Stimulated activated CD8-positive, alpha-beta memory T cell treated with anti-CD3 and anti-CD28 coated beads, Interleukin-4, amount 100 ng/mL, for 24 hours (primary cell): ENCODE data around the gene SDC3.

Experiments
- DNase-seq: peaks from one replicate; pipeline ENCODE4 v3.0.0-alpha.2; 2020; ENCODE audit warnings: low read depth

Gene SDC3

DNA sequence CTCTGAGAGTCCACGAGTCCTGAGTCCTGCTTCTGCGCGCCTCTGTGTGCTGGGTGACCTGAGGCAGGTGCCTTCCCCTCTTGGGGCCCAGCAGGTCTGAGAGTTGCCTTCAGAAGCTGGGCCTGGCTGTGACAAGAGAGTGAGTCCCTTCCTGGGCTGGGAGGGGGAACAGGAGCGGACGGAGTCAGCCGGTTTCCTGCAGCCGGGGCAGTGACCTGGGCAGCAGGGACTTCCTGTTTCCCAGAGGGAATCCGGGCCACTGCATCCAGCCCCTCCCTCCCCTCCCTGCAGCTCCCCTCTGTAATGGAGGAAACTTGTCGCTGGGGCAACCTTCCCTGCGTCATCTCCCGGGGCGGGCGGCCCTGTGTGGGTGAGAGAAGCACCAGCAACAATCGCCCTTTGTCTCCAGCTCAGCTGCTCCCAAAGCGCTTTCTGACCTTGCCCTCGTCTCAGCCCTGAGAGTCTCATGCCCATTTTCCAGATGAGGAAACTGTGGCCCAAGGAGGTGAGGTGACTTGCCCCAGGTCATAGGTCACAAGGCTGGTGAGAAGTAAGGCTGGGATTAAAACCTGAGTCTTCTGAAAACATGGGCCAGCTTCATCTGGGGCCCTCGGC, 61.1 kb downstream of the SDC3 start:
- DNase-seq, result no peak

DNA sequence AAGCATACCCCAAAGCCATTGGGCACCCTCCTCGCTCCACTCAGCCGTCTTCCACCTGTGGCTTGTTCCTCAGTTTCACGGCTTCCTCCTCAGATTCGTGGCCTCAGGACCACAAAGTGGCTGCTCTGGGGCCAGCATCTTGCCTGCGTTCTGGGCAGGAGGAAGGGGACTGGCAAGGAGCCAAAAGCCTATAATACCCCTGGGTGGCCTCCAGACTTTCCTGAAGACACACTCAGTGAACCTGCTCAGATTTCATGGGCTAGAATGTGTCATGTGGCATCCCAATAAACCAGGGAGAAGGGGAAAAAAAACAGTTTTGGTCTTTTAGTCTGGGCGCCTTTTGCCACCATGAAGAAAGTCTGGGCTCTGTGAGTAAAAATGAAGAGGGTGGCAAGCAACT, 62.0 kb downstream of the SDC3 start:
- DNase-seq, result no peak

DNA sequence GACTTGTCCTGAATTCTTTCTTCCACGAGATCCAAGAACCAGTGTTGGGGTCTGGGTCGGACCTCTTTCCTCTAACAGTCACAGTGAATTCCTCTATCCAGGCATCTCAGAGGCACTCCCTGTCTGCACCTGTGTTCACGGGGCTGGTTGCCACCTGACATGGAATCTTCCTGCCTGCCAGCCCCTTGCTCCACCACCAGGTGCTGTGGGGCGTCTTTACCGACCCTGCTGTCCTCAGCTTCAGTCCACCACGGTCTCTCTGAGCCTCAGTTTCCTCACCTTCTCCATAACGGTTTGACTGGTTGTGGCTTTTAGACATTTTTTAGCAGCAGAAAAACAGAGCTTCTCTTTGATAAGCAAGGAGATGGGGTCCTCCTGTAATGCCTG, 62.7 kb downstream of the SDC3 start:
- DNase-seq, result no peak

DNA sequence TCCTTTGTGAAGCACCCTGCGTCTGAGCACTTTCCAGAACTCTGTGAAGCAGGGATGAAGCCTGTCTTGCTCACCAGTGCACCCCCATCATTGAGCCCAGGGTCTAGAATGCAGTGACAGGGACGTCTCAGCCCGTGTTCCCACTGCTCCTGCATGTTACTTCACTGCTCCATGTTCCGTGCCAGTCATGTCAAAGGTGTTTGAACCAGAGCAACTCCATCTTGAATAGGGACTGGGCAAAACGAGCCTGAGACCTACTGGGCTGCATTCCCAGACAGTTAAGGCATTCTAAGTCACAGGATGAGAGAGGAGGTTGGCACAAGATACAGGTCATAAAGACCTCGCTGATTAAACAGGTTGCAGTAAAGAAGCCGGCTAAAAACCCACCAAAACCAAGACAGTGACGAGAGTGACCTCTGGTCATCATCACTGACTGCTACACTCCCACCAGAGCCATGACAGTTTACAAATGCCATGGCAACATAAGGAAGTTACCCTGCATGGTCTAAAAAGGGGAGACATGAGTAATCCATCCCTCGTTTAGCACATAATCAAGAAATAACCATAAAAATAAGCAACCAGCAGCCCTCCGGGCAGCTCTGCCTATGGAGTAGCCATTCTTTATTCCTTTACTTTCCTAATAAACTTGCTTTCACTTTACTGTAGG, 63.2 kb downstream of the SDC3 start:
- DNase-seq, result no peak

DNA sequence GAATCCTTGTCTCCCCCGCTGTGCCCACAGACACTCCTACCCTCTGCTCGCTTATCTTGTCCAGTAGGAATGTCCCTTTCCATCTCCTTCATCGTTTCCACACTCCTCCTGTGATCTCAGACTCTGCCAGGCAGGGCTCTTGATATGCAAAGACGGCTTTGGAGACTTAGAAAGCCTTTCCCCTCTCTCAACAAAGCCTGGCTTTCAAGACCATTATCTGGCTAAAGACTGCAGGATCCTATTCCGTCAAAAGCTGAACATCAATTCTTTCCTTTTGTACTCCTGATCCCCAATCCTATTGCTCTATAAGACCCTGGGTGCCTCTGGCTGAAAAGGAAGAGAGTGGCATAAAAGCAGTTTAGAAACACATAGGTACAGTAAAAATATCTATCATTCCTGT, 63.9 kb downstream of the SDC3 start:
- DNase-seq, result no peak

DNA sequence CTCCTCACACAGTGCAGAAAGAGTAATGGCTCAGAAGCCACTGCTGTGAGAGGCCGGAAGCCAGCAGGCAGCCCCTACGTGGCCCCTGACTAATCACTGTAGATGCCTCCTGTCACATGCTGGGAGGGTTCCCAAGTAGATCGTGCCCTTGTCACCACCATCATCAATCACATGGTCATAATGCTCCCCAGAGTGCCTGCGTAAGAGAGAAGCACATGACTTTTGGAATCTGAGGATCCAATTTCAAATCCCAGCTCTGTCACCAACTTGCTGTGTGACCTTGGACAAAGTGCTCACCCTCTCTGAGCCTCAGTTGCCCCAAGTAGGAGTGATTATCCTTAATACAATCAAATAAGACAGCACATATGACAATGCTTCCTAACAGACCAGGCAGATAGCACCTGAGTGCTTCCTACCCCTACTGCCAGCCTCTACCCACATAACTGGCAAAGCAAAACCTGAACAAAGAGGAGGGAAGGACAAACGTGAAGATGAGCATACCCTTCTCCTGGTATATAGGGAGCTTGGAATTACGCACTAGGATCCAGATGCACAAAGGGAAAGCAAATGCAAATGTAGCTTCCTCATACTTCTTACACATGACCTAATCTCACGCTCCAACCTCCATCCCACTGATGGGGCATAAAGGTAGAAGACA, 65.7 kb downstream of the SDC3 start:
- DNase-seq, result no peak

DNA sequence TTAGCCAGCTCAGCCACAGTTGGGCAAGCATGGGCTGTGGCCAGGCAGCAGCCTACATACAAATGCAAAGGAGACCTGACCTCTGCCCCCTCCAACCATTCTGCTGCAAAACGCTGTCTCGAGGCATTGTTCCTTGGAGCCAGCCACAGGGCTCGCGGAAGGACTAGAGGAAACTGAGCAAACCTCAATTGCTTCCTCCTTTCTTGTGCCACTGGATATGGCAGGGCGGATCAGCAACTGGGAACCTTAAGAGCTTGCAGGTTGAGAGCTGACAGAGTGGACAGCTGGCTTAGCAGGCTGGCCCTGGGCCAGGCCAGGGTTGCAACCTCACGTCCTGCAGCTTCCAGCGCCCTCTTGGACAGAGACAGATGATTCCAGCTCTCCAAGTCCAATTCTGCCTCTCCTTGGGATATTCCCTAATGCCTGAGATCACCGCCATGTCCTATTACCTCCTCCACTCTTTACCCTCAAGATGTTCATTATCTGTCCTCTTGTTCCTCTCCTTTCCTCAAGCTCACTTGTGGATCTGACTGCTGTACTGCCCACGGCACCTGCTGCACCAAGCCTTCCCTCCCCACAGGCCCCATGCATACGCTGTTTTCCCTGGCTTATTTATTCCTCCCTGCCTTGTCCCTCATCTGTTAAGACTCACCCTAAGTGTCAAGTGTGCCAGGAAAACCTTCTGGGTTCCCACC, 67.5 kb downstream of the SDC3 start:
- no peak for DNase-seq

DNA sequence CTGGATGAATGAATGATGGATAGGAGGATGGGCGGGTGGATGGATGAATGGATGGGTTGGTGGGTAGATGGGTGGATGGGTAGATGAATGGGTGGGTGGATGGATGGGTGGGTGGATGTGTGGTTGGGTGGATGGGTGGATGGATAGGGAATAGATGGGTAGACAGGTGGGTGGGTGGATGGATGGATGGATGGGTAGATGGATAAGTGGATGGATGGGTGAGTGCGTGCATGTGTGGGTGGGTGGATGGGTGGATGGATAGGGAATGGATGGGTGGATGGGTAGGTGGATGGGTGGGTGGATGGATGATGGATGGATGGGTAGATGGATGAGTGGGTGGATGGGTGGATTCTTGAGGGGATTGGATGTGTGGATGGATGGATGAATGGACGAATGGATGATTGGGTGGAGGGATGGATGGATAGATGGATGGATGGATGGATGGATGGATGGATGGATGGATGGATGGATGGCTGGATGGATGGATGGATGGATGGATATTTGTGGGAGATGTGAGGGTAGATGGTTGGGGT, 68.7 kb downstream of the SDC3 start:
- no peak for DNase-seq

DNA sequence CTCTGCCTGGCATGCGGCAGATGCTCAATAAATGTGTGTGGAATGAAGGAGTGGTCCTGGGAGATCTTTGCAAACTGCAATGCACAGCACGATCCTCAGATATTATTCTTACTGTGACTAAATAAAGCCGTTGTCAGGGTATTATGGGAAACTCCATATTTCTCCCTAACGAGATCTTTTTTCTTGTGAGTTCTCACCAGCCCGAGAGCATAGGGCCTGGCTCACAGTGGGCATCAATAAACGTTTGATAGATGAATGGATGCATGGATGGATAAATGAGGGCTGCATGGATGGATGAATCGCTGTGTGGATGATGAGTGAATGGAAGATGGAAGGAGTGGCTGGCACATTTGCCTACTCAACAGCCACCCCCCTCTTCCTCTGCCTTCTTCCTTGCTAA, 69.6 kb downstream of the SDC3 start:
- DNase-seq, result no peak

DNA sequence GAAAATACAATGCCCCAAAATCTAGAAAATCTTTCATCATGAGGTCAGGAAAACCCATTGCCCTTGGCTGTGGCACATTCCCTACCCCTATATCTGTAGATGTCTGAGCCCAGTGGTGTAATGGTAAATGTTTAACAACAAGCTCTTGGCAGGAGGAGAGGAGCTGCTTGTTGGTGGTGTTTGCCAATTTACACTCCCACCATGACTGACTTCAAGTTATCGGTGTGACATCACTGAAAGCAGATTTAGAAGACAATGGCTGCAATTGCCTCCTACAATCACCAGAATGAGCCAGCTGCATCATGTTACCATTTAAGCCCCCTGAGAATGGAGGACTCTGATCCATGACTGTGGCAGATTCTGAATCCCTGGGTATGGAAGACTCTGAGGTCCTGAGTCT, 70.9 kb downstream of the SDC3 start:
- no peak for DNase-seq

DNA sequence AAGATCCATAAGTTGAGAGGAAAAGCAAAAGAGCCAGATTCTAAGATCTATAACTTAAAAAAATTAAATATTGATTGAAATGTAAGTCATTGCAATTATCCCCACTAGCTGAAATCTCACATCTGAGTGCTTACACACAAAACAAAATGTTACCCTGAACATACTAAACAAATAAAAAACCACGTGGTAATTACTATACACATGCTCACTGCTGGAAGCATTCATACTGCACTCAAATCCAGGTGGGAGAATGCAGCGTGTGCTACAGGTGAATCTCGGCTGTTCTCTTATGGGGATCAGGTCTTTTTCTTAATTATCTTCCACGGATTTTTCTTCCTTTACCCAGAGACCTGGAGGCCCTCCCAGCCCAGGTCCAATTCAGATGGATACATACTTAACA, 74.3 kb downstream of the SDC3 start:
- DNase-seq, result no peak

DNA sequence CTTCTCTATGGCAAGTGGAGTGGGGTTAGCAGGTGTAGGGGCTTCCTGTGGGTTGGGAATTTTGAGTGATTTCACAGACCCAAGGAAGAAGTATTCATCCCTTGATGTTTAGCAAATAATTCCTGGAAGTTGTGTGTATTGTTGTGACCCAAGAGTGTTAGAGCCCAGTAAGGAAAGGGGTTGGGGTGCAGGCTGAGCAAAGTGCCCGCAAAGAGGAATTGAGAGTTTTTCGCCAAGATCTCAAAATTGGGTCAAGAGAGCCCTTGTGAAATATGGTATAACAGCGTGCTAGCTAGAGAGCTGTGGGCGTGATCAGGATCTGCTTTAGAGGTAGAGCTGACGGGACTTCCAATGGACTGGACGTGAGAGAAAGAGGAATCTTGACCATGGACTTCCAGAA, 78.0 kb downstream of the SDC3 start:
- no peak for DNase-seq

DNA sequence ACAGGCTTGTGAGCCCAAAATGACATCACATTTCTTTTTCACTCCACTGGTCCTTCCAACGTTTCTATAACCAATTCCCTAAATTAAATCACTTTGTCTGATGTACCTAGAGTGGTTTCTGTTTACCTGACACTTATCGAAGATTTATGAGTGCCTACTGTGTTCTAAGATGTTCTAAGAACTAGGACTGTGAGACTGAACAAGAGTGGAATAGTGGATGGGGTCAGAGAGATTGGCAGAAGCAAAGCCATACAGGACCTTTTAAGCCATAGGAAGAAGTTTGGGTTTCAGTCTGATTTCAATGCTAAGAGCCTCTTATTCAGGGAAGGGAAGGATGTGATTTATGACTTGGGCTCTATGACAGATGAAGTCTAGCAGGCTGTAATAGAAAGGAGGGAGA, 78.7 kb downstream of the SDC3 start:
- DNase-seq, result no peak

DNA sequence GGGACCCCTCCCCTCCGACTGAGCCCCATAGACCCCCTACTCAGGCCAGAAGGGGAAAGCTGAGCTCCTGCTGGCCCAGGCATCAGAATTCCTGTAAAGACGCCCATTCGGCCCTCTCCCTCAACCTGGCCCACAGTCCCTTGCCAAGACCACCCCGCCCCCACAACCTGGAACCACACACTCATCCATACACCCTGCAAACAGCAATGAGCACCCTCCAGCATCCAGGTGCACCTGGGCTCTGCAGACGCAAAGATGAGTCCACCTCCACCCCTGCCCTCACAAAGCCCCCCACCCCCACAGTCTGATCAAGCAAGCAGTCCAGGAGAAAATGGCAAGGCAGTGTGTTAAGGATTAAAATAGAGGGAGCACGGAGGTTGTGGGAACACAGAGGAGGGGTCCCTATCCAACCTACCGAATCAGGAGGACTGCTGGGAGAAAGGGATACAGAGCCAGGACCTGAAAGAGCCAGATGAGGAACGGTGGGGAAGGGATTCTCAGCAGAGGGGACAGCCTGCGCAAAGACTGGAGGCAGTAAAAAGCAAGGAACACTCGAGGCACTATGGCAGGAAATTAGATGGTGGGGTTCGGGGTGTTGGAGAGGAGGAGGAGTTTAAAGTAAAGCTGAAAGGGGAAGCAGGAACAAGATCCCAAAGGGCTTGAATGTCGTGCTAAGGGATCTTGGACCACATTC, 83.7 kb downstream of the SDC3 start:
- no peak for DNase-seq

DNA sequence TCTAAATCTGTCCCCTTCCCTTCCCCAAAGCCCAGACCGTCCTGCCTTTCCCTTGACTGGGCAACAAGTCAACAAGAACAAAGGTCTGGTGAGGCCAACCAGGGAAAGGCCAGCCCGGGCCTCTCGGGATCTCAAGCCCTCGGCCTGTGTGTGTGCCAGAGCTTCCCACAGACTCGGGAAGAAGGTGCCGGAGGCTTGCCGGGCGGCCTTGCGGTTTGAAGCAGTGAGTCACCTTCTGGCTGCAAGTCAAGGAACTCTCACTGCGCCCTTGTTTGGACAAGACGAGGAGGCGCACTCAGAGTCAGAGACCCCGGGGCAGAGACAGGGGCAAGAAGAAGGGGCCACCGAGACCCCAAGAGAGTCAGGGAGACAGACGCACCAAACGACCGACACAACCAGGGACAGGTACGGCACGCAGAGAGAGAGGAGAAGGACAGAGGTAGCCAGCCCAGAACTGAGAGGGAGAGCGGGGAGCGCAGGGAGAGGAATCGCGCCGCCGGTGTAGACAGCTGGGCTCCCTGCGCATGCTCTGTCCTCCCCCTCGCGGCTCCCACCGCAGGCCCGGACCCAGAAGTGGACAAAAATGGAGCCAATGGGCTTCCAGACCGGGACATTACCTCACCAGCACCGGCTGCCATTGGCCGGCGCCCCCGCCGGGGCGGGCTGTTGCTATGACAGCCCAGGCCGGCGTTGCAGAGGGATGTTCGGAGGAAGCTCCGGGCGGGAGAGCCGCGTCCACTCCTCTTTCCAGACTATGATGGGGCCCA, 84.4 kb downstream of the SDC3 start:
- peak; percentile 41 for DNase-seq

DNA sequence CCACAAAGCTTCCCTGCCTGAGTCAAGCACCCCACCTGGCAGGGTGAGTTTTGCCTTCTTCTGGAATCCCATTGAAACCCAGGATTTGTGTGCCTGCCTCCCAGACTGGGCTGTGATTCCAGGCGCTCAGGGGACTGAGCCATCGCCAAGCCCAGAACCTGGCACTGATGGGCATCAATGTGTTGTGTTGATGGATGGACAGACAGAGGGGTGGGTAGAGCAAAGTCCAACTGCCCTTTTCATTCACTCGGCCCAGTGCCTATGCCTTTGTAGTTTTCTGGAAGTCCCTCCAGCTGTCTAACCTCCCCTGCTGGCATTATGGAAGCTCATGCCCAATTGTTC, 85.0 kb downstream of the SDC3 start:
- no peak for DNase-seq

DNA sequence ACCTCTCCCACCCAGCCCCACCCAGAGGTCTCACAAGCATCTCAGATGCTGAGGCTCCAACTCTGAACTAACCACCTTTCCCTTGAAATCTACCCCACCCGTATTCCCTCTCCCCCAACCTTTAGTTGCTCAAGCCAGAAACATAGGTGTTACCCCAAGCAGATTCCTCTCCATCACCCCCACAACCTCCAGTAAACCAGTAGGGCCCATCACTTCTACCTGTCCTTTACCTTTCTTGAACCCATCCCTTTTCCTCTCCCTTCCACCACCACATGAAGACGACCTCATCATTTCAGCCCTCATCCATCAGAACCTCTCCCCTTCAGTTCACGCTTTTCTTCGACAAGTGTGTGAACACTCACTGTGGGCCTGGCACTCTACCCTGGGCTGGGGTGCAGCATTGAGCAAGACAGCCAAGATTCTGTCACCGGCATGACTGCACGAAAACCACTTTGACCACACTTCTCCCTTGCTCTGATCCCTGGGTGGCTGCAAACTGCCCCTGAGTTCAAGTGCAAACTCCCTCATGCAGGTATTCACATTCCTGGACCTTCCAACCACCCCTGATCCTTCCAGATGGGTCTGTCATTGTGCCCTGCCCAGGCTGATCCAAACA, 85.5 kb downstream of the SDC3 start:
- no peak for DNase-seq

DNA sequence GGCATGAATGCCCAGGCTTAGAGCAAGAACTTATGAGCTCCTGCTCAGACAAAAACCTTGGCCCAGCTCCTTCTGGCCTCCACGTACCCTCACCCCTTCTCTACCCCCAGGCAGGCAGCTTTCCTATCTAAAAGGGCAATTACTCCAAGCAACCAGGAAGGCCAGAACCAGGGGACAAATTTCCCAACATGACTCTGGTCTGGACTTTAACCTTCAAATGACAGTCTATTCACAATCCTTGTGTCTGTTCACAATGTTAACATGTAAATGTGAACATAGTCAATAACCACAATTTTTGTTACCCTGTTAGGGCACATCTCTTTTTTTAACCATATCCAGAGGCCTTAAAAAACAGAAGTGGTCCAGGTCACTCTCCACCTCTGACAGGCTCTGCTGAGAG, 86.6 kb downstream of the SDC3 start:
- DNase-seq, result no peak

DNA sequence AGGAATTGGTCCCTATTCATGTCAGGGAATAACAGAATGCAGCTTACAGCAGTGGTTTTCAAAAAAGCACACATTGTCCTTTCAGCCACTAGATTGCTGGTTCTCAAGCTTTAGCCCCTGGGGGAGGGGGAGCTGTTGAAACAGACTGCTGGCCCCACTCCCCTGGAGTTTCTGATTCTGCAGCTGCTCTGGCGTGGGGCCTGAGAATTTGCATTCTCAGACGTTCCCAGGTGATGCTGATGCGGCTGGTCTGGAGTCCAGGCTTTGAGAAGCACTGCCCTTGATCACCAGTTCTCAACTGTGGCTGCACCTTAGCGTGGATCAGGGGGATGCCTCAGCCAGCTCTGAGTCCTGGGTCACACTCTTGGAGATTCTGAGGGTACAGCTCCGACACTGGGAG, 88.3 kb downstream of the SDC3 start:
- DNase-seq, result no peak
